HS-5 (cell line): ENCODE measurements around the gene OR4D6.
"Not testable (repeated sequence)": the region's sequence is repeated elsewhere in the genome, so short reads cannot be mapped to it uniquely, and the experiment has no call there.

Experiments used
- DNase-seq: peaks from one replicate; pipeline ENCODE4 v3.0.0-alpha.2; 2012; ENCODE audit warnings: low read depth

Gene OR4D6

GRCh38 chr11:59456661-59457060 lies at the start of gene OR4D6:
Gene OR4D6 (plus strand): TSS chr11:59456961. CDS start chr11:59456961, 0 bp downstream.
- no peak for DNase-seq

GRCh38 chr11:59413646-59414045 lies 43.1 kb upstream of the OR4D6 start:
- no peak for DNase-seq

GRCh38 chr11:59415111-59415510 lies 41.6 kb upstream of the OR4D6 start:
- no peak for DNase-seq

GRCh38 chr11:59416613-59417012 lies 40.1 kb upstream of the OR4D6 start:
- DNase-seq: no peak

- DNase-seq: no peak
Measured at GRCh38 chr11:59417023-59417422, 39.7 kb upstream of the OR4D6 start.

GRCh38 chr11:59418156-59418555 lies 38.6 kb upstream of the OR4D6 start:
- DNase-seq: no peak

GRCh38 chr11:59423835-59424234 lies 32.9 kb upstream of the OR4D6 start:
- DNase-seq: no peak

GRCh38 chr11:59425131-59425530 lies 31.6 kb upstream of the OR4D6 start:
- DNase-seq: no peak

- DNase-seq: no peak
Measured at GRCh38 chr11:59426361-59427067, 30.2 kb upstream of the OR4D6 start, which contains the start of gene OR5A2. Gene OR5A2 (minus strand): TSS chr11:59426413. CDS start chr11:59422953, 3,460 bp downstream.

- no peak for DNase-seq
Measured at GRCh38 chr11:59427068-59427382, 29.7 kb upstream of the OR4D6 start.

- peak; percentile 37 for DNase-seq
Measured at GRCh38 chr11:59429924-59430516, 26.7 kb upstream of the OR4D6 start.

- DNase-seq: no peak
Measured at GRCh38 chr11:59436169-59436568, 20.6 kb upstream of the OR4D6 start, which contains the start of gene OR5A1. Gene OR5A1 (plus strand): TSS chr11:59436469. CDS start chr11:59443169, 6,700 bp downstream.

GRCh38 chr11:59437770-59438169 lies 19.0 kb upstream of the OR4D6 start:
- no peak for DNase-seq

GRCh38 chr11:59445624-59446023 lies 11.1 kb upstream of the OR4D6 start:
- not testable (repeated sequence) for DNase-seq

GRCh38 chr11:59448484-59448883 lies 8.3 kb upstream of the OR4D6 start:
- DNase-seq: no peak

- DNase-seq: no peak
Measured at GRCh38 chr11:59459916-59460315, 3.2 kb downstream of the OR4D6 start.

GRCh38 chr11:59463190-59463641 lies 6.5 kb downstream of the OR4D6 start:
- DNase-seq: peak; percentile 36

- no peak for DNase-seq
Measured at GRCh38 chr11:59473015-59473414, 16.3 kb downstream of the OR4D6 start, which contains the start of gene OR4D10. Gene OR4D10 (plus strand): TSS chr11:59473315. CDS start chr11:59477430, 4,115 bp downstream.

- DNase-seq: no peak
Measured at GRCh38 chr11:59475176-59475575, 18.4 kb downstream of the OR4D6 start.

- DNase-seq: no peak
Measured at GRCh38 chr11:59479906-59480305, 23.1 kb downstream of the OR4D6 start.

GRCh38 chr11:59480359-59480758 lies 23.6 kb downstream of the OR4D6 start:
- DNase-seq: no peak

- no peak for DNase-seq
Measured at GRCh38 chr11:59501931-59502330, 45.2 kb downstream of the OR4D6 start.

- DNase-seq: no peak
Measured at GRCh38 chr11:59503276-59503675, 46.5 kb downstream of the OR4D6 start, which contains the start of gene OR4D11. Gene OR4D11 (plus strand): TSS chr11:59503576. CDS start chr11:59503576, 0 bp downstream.
